Stimulated activated CD8-positive, alpha-beta memory T cell treated with anti-CD3 and anti-CD28 coated beads, Interleukin-12 subunit alpha, Interleukin-12 subunit beta, amount 100 ng/mL, for 24 hours (primary cell): Measurements from ENCODE around the gene HECTD4.
"Not testable (repeated sequence)": the region's sequence is repeated elsewhere in the genome, so short reads cannot be mapped to it uniquely, and the experiment has no call there.

Experiments
- DNase-seq: peaks from one replicate; pipeline ENCODE4 v3.0.0-alpha.2; 2020; ENCODE audit errors: extremely low read depth

HECTD4 gene

DNA sequence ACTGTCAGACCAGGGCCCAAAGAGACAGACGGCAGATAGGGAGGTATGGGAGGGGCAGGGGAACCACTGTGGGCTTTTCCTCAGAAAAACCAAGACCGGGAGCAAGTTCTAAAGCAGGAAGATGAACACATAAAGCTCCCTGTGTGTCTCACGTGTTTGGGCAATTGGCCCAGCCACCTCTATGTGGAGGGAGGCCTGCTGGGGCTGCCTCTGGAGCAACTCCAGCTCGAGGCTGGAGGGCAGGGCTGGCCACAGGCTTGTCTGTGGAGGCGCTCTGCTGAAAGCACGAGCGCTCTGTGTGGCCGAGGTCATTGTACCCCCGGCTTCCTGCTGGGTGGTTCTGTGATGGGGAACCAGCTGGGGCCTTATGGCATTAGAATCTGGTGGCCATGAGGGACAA is 220.5 kb downstream of the HECTD4 start:
- no peak for DNase-seq

DNA sequence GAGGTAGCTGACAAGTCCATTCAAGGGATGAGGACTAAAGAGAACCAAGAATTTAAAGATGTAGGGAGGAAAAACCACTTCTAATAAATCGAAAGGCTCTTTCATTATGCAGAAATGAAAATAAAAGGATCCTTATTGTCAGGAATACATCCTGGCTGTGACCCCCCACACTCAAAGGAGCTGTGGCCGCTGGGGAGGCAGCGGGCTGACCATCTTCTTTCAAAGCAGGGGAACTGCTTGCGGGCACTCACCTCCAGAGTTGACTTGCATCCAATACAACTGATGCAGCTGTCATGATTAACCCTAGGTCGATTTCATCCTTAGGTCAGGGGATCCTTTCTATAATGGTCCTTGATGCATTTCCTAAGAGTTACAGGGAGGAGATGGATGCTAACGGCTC is 221.6 kb downstream of the HECTD4 start:
- no peak for DNase-seq

- no peak for DNase-seq
Observed at GRCh38 chr12:112159146-112159541, 223.1 kb downstream of the HECTD4 start.

DNA sequence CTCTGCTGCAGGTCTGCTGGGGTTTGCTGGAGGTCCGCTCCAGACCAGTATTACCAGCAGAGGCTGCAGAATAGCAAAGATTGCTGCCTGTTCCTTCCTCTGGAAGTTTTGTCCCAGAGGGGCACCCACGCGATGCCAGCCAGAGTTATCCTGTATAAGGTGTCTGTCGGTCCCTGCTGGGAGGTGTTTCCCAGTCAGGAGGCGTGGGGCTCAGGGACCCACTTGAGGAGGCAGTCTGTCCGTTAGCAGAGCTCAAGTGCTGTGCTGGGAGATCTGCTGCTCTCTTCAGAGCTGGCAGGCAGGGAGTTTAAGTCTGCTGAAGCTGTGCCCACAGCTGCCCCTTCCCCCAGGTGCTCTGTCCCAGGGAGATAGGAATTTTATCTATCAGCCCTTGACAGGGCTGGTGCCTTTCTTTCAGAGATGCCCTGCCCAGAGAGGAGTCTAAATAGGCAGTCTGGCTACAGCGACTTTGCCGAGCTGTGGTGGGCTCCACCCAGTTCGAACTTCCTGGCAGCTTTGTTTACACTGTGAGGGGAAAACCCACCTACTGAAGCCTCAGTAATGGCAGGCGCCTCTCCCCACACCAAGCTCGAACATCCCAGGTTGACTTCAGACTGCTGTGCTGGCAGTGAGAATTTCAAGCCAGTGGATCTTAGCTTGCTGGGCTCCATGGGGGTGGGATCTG is 223.6 kb downstream of the HECTD4 start:
- DNase-seq: not testable (repeated sequence)

DNA sequence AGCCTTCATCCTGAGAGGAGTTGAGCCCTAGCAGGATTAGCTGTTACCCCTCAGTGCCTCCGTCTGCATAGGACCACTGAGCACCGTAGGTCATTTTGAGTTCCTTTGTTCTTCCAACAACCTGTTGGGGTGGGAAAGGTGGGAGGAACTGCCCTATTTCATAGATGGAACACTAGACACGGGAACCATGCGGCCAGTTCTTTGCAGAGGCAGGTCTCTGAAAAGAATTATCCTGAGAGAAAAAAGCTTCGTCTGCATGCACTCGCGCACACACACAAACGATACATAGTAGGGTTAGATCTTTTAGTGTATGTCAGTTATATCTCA is 228.4 kb downstream of the HECTD4 start:
- DNase-seq: no peak

GRCh38 chr12:112153181-112153892 is 228.9 kb downstream of the HECTD4 start:
- no peak for DNase-seq

- no peak for DNase-seq
Observed at GRCh38 chr12:112151766-112152541, 230.3 kb downstream of the HECTD4 start.

GRCh38 chr12:112149596-112149995 is 232.6 kb downstream of the HECTD4 start:
- DNase-seq: no peak

DNA sequence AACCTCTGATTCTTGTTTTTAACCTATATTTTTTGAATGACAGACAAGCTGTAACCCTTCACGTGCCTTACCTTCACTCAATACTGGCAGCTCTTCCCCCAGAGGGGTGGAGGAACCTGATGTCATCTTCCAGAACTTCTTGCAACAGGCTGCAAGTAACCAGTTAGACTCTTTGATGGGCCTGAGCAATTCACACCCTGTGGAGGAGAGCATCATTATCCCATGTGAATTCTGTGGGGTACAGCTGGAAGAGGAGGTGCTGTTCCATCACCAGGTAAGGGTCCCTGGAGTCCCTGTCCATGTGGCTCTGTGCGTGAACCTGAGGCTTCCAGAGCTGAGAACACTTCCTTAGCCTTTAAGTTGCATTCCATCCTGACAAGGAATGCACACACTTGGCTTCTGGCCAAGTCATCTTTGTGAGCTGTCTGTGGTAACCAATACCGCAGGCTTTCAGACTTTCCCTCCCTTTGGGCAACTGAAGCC is 234.2 kb downstream of the HECTD4 start:
- DNase-seq: no peak

- no peak for DNase-seq
Observed at GRCh38 chr12:112146123-112146522, 236.1 kb downstream of the HECTD4 start.

GRCh38 chr12:112140728-112141127 is 241.5 kb downstream of the HECTD4 start:
- no peak for DNase-seq

DNA sequence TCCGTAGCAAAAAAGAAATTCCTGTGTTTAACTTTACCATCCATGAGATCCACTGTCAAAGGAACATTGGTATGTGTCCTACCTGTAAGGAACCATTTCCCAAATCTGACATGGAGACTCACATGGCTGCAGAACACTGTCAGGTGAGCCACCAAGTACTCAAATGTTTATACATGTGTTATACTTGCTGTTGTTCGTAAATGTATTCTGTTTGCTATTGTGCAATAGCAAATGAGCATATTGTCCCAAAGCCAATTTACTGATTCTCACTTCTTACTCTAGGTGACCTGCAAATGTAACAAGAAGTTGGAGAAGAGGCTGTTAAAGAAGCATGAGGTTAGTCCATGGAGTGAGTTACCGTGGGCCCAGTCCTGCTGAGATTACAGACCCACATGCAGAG is 247.5 kb downstream of the HECTD4 start:
- DNase-seq: no peak

DNA sequence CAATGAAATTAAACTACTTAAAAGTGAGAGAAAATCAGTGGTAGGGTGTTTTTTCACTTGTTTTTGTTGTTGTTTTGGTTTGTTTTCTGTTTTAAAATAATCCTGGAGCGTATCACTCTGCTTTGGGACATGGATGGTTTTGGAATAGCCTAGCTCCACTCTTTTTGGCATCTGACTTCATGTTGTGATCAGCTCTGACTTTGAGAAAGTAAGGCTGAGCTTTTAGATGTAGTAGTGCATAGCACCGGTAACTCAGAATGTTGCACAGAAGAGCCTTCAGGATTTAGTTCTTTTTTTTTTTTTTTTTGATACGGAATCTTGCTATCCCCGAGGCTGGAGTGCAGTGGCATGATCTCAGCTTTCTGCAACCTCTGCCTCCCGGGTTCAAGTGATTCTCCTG is 248.8 kb downstream of the HECTD4 start:
- no peak for DNase-seq

DNA sequence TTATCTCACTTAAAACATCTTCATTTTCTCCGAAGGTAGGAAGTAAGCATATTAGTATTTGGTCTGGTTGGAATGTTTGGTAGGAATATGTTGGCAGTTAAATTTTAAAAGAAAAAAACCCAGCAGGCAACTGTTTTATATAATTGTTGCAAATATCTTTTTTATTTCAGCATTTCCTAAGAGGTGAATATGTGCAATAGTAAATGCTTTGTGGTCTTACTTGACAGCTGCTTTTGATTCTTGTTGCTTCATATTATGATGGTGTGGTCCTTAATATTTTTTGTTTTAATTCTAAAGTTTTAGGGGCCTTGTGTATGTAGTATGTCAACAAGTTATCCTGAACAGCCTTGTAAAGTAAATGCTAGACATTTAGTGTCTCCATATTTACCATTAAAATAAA is 250.5 kb downstream of the HECTD4 start:
- DNase-seq: no peak

- no peak for DNase-seq
Observed at GRCh38 chr12:112130441-112130998, 251.7 kb downstream of the HECTD4 start.

- DNase-seq: no peak
Observed at GRCh38 chr12:112126911-112127310, 255.3 kb downstream of the HECTD4 start.

GRCh38 chr12:112126000-112126438 is 256.2 kb downstream of the HECTD4 start:
- DNase-seq: no peak

GRCh38 chr12:112125250-112125999 is 256.8 kb downstream of the HECTD4 start, which contains the start of gene TRAFD1:
Gene TRAFD1, plus strand, starts transcription at chr12:112125560. Its CDS starts 4,963 bp downstream, at chr12:112130523.
- DNase-seq: peak; percentile 97

DNA sequence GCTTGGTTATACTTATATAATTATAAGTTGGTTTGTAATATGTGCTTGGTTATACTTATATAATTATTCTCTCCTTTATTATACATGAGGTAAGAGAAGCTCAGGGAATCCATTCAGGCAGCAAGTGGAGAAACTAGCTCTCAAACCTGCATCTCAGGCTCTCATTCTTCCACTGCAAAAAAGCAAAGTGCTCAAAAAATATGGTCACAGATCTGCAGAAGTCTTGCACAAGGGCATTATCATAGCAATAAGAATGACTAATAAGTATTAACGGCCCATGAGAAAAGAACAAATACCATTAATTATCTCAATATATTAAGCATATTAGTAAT is 257.3 kb downstream of the HECTD4 start:
- DNase-seq: no peak

- DNase-seq: no peak
Observed at GRCh38 chr12:112122823-112123690, 259.2 kb downstream of the HECTD4 start.
